ENCODE data around the gene P4HTM. TPM values are rescaled to one million over a fixed set of nuclear protein-coding genes. Genes with fewer than 3 reads are reported as not detected.

P4HTM gene
- 18.3 TPM for polyA plus RNA-seq (2012; ENCODE audit: insufficient read depth, insufficient read length, low read depth)

- TF ChIP-seq CTCF (IDR thresholded peaks at IDR 0.05; ENCODE audit: low read depth, low read length): 0 out of 2 replicates have a peak, but pooled peaks have one; percentile 3
- H3K36me3 ChIP-seq: no peaks in the 10 kb centered on the region
- H3K9me3 ChIP-seq: no peaks in the 10 kb centered on the region
- DNase-seq: peak; percentile 69
- H3K4me3 ChIP-seq (ENCODE audit: low read depth, low read length): peak within 1 kb of the TSS; percentile 71
- H3K4me1 ChIP-seq: no peaks in the 10 kb centered on the region
- H3K27me3 ChIP-seq: no peaks in the 10 kb centered on the region
These were observed at the start of gene P4HTM for GRCh38 chr3:48989796-48990635. Gene P4HTM, plus strand, starts transcription at chr3:48990241. Its CDS starts 16 bp downstream, at chr3:48990257.

GRCh38 chr3:48945432-48945831 is 44.6 kb upstream of the P4HTM start:
- Histone ChIP-seq H3K36me3 (no peaks in the 10 kb centered on the region), H3K4me1 (no peaks in the 10 kb centered on the region), H3K4me3 (ENCODE audit: low read depth, low read length) (no peak overlapping the region), H3K27me3 (no peaks in the 10 kb centered on the region), H3K9me3 (no peaks in the 10 kb centered on the region)
- TF ChIP-seq CTCF (IDR thresholded peaks at IDR 0.05; ENCODE audit: low read depth, low read length): no peak
- DNase-seq: no peak

GRCh38 chr3:48945891-48946549 is 44.0 kb upstream of the P4HTM start:
- Histone ChIP-seq H3K4me1 (no peaks in the 10 kb centered on the region), H3K36me3 (no peaks in the 10 kb centered on the region), H3K27me3 (no peaks in the 10 kb centered on the region), H3K9me3 (no peaks in the 10 kb centered on the region), H3K4me3 (ENCODE audit: low read depth, low read length) (no peak overlapping the region)
- no peak for TF ChIP-seq CTCF (IDR thresholded peaks at IDR 0.05; ENCODE audit: low read depth, low read length)
- DNase-seq: no peak

GRCh38 chr3:48949376-48949717 is 40.7 kb upstream of the P4HTM start:
- no peak for DNase-seq
- Histone ChIP-seq H3K36me3 (0 out of 2 replicates have a peak, but pooled peaks cover under 1% of the 10 kb centered on the region), H3K27me3 (no peaks in the 10 kb centered on the region), H3K9me3 (no peaks in the 10 kb centered on the region), H3K4me1 (no peaks in the 10 kb centered on the region), H3K4me3 (ENCODE audit: low read depth, low read length) (no peak overlapping the region)
- TF ChIP-seq CTCF (IDR thresholded peaks at IDR 0.05; ENCODE audit: low read depth, low read length): no peak

- H3K36me3 ChIP-seq: 0 out of 2 replicates have a peak, but pooled peaks cover 3% of the 10 kb centered on the region
- TF ChIP-seq CTCF (IDR thresholded peaks at IDR 0.05; ENCODE audit: low read depth, low read length): no peak
- no peaks in the 10 kb centered on the region for H3K4me1 ChIP-seq
- no peak overlapping the region for H3K4me3 ChIP-seq (ENCODE audit: low read depth, low read length)
- DNase-seq: no peak
- no peaks in the 10 kb centered on the region for H3K27me3 ChIP-seq
- no peaks in the 10 kb centered on the region for H3K9me3 ChIP-seq
These were observed 40.0 kb upstream of the P4HTM start for GRCh38 chr3:48950051-48950450.

GRCh38 chr3:48951764-48952163 is 38.3 kb upstream of the P4HTM start:
- Histone ChIP-seq H3K27me3 (no peaks in the 10 kb centered on the region), H3K9me3 (no peaks in the 10 kb centered on the region), H3K36me3 (0 out of 2 replicates have a peak, but pooled peaks cover 3% of the 10 kb centered on the region), H3K4me3 (ENCODE audit: low read depth, low read length) (no peak overlapping the region), H3K4me1 (no peaks in the 10 kb centered on the region)
- no peak for TF ChIP-seq CTCF (IDR thresholded peaks at IDR 0.05; ENCODE audit: low read depth, low read length)
- no peak for DNase-seq

Measured in BE2C (cell line).